ENCODE measurements around the gene SHROOM3.

SHROOM3 gene

DNA sequence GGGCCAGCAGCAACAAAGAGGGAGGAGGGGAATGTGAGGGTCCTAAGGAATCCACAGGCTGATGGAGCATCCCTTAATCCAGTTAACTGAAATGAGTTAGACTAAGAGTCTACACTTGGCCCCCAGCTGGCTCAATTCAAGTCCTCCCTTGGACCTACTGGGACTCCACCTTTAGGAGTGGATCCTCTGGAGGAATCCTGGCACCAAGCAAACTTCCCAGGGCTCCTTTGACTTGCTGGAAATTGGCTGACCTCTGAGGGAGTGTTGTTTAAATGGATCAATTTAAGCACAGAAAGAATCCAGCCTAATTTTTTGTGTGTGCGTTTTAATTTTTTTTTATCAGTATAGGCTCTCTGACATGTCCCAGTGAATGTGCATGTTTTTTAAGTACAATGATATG is 114.7 kb downstream of the SHROOM3 start:
- no peak for TF ChIP-seq ZFX (IDR thresholded peaks at IDR 0.05; ENCODE audit: borderline replicate concordance)
- TF ChIP-seq, protein P1, sequence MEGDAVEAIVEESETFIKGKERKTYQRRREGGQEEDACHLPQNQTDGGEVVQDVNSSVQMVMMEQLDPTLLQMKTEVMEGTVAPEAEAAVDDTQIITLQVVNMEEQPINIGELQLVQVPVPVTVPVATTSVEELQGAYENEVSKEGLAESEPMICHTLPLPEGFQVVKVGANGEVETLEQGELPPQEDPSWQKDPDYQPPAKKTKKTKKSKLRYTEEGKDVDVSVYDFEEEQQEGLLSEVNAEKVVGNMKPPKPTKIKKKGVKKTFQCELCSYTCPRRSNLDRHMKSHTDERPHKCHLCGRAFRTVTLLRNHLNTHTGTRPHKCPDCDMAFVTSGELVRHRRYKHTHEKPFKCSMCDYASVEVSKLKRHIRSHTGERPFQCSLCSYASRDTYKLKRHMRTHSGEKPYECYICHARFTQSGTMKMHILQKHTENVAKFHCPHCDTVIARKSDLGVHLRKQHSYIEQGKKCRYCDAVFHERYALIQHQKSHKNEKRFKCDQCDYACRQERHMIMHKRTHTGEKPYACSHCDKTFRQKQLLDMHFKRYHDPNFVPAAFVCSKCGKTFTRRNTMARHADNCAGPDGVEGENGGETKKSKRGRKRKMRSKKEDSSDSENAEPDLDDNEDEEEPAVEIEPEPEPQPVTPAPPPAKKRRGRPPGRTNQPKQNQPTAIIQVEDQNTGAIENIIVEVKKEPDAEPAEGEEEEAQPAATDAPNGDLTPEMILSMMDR (IDR thresholded peaks at IDR 0.05): no peak
- H3K27ac ChIP-seq: no peak overlapping the region

- TF ChIP-seq, protein P1 (IDR thresholded peaks at IDR 0.05): no peak
- no peak for TF ChIP-seq ZFX (IDR thresholded peaks at IDR 0.05; ENCODE audit: borderline replicate concordance)
- no peak overlapping the region for H3K27ac ChIP-seq
Observed at GRCh38 chr4:76550966-76551780, 116.1 kb downstream of the SHROOM3 start.

- H3K27ac ChIP-seq: no peak overlapping the region
- no peak for TF ChIP-seq ZFX (IDR thresholded peaks at IDR 0.05; ENCODE audit: borderline replicate concordance)
- TF ChIP-seq, protein P1 (IDR thresholded peaks at IDR 0.05): no peak
Observed at GRCh38 chr4:76554630-76555029, 119.6 kb downstream of the SHROOM3 start.

GRCh38 chr4:76556452-76556851 is 121.4 kb downstream of the SHROOM3 start:
- no peak overlapping the region for H3K27ac ChIP-seq
- TF ChIP-seq ZFX (IDR thresholded peaks at IDR 0.05; ENCODE audit: borderline replicate concordance): no peak
- TF ChIP-seq, protein P1 (IDR thresholded peaks at IDR 0.05): no peak

DNA sequence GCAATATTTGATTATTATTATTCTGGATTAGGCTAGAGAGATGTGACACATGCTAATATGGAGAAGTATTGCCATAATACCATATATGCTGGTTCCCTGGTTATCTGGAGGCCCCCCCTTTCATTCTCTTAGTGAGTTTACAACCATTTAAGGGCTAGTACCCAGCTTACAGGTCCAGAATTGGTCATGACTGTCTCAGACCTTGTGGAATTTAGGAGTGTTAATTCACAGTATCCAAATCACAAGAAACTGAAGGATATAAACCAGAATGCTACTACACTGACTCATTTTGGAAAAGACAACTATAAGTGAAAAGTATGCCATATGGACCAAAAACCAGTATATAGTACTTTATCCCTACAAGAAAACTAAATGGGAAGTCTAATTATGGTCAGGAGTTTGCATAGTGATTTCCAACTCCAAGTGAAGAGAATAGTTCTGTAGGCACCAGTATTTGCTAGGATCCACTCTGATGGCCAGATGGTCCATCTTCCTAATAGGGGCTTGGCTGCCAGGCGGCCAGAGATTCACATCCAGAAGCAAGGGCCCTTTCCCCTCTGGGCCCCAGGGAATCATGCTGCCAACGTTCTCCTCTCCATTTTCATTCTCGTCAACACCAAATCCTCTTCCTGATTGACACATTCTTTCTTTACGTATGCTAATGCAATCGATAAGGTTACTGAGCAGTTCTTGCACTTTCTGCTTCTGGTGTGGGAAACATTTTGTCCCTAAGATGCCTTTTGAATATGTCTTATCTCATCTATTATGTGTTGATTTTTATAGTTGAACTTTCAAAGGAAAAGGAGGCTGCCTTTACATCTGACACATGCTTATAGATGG is 123.6 kb downstream of the SHROOM3 start:
- no peak for TF ChIP-seq ZFX (IDR thresholded peaks at IDR 0.05; ENCODE audit: borderline replicate concordance)
- TF ChIP-seq, protein P1 (IDR thresholded peaks at IDR 0.05): no peak
- H3K27ac ChIP-seq: no peak overlapping the region

DNA sequence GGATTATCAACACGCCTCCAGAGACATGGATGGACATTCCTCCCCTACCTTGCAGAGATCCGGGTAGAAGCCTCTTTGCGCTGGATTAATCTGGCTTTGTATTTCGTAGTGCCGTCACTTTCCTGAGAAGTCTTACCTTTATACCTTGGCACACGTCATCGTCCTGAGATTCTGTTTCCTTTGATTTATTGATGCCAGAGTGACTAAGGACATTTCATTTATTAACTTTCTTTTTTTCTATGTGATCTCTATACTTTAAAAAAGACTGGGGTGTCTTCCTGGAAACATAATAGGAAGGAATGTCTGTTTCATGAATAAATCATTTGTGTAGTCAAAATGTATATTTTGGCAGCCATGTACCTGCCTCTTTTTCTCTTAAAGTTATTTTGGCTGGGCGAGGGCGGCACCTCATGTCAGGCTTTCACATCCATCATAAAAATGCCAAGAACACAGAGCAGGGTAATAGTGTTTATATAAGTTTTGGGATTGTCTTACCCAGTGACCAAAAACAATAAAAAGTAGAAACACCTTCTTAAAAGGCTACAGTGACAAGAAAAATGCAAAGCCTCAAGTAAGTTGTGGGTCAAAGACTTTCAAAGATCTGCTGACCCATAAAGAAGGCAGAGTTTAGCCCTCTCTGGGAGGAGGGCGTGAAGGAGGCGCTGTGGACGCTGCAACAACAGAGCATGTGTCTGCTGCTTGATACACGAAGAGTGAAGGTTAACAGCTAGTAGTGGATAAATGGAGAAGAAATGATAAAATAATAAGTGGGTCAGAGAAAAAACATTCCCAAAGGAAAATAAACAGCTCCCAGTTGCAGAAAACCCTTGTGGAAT is 124.4 kb downstream of the SHROOM3 start:
- no peak overlapping the region for H3K27ac ChIP-seq
- TF ChIP-seq, protein P1 (IDR thresholded peaks at IDR 0.05): no peak
- TF ChIP-seq ZFX (IDR thresholded peaks at IDR 0.05; ENCODE audit: borderline replicate concordance): no peak
